Left hindlimb (tissue), 1 donor: ENCODE data around the gene NAV2.
"Not testable (repeated sequence)": the region's sequence is repeated elsewhere in the genome, so short reads cannot be mapped to it uniquely, and the experiment has no call there.

ENCODE experiments used
- DNase-seq: peaks from one replicate; pipeline ENCODE4 v3.0.0-alpha.2; 2018

NAV2 gene

GRCh38 chr11:19907008-19907579 lies 194.5 kb downstream of the NAV2 start:
- no peak for DNase-seq

DNA sequence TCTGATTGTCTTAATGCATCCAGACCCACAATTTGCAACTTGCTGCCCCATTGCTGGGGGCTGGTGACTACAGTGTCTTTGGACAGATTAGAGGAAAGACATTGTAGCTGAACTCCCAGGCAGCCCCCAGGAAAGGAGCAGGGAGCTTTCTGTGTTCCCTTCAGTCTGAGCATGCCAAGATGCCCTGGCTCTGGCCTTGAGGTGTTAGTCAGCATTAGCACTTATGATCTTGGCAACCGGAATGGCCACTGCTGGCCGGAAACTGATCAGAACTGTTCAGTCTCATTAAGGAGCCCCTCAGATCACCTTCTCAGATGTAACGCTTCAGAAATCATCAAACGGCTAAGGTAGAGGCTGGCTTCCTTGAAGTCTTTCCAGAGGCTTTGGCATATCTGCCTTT lies 195.2 kb downstream of the NAV2 start:
- DNase-seq = no peak

- DNase-seq = no peak
Measured at GRCh38 chr11:19910931-19911330, 198.3 kb downstream of the NAV2 start.

GRCh38 chr11:19912115-19912957 lies 199.7 kb downstream of the NAV2 start:
- DNase-seq = no peak

DNA sequence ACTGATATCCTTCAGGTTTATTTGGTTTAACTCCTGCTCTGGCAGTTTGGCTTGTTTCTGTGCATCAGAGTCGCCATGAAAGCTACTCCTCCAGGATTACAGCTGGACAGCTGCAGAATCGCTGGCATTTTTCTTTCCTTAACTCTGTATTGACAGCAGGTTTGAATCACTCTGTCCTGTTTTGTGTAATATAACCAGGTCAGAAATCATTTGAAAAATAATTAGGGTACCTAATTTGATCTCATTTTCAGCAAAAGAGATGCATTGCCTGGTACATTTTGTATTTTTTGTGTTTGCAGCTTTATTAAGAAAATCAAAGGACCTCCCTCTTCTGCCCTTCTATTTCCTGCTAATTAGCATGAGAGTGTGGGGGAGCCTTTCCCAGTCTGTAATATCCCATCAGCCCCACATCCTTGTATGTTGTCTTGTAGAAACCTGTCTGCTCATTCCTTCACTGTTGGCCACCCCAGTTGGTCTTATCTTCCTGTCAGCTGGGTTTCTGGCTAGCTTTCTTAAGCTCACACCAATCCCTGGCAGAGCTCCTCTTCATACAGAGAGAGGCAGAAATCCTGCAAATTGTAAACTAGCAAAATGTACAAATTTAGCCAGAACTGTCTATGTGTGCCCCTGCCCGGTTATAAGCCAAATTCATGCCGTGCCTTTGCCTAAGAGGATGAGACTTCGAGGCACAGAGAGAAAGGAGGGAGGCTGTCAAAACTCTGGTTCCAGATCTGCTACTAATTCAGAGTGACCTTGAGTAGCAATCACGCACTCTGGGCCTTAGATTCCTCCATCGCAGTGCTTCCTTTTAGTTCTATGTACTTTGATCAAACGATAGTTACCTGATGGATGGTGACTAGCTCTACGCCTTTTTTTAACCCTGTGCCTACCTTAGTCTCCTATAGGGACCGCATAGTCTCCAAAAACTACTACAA lies 200.6 kb downstream of the NAV2 start:
- DNase-seq = no peak

GRCh38 chr11:19913893-19914249 lies 201.2 kb downstream of the NAV2 start:
- no peak for DNase-seq

DNA sequence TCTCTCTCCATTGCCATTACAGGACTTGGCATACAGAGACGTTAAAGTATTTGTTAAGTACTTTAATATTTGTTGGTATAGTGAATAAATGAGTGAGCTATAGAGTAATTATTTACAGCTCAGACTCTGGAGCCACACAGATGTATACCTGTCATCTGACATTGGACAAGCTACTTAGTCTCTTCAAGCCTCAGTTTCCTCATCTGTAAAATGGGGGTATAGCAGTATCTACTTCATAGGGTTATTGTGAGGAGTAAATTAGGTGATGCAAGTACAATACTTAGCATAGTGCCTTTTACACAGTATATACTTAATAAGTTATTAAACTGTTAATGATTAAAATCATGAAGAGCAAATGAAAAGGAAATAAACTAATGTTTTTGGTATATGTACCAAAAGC lies 203.2 kb downstream of the NAV2 start:
- DNase-seq = no peak

DNA sequence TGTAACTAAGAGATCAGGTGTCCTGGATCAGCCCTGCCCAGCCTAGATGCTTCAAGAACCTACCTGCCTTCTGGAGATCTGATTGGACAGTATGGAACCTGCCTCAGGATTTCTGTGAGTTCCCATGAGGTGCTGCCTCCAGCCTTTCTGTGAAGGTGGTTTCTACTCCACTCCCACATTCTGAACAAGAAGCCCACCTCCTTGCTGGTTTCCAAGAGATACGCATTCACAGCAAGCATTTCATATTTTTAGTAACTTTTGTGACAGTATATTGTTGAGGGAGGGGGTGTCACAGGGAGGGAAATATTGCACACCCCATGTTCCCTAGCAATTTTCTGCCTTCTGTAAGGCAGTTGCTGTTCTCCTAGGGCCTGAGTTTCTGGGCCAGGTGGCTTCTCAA lies 204.4 kb downstream of the NAV2 start:
- no peak for DNase-seq

DNA sequence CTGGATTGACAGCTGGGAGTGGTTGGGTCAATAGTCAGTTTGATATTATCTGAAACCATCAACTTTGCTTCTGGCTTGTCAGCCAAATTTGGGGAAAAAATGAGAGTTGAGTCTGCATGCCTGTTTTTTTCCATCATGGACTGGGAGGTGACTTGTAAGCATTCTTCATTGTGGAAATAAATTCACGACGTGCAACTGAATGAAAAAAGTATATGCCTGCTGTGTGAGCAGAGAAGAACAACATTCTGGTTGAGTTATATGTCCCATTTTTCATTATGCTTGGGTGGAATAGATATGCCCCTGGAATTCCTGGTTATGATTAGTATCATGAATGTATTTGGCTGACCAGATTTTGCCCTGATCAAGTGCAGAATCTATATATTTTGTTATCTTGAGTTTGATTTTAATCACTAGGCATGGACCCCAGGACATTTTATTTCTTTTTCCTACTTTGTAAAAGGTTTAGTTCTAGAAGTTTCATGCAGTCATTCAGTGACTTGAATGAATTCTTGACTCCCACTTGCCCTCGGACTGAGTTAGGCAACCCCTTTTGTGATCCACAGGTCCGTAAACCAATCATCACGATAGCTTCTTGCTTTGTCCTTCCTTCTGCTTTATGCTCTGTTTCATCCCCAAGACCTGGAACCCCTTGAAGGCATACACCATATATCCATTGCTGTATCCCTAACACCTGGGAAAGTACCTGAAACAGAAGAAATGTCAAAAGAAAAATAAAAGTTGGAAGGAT lies 205.8 kb downstream of the NAV2 start:
- no peak for DNase-seq

DNA sequence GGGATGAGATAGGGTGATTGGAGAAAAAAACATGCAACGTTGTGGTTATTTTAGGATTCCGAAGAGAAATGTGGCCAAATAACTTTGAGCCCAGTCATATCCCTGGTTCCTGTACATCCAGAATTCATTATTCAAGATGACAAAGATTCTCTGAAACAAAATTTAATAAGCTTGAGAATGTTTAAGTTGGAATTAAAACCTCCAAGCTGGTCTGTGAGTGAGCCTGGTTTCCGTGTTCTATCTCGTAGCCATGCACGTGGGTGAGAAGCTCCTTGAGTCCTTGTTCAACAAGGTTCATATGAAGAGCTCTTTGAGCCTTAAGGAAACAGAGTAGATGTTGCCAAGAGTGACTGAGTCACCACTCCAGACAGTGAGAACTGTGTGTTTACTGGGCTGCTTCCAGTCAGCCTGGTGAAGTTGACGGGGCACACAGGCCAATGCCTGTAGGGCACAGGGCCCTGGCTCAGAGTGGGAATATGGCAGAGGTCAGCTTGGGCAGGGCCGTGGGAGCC lies 206.5 kb downstream of the NAV2 start:
- DNase-seq = no peak

GRCh38 chr11:19920982-19921381 lies 208.3 kb downstream of the NAV2 start:
- DNase-seq = no peak

DNA sequence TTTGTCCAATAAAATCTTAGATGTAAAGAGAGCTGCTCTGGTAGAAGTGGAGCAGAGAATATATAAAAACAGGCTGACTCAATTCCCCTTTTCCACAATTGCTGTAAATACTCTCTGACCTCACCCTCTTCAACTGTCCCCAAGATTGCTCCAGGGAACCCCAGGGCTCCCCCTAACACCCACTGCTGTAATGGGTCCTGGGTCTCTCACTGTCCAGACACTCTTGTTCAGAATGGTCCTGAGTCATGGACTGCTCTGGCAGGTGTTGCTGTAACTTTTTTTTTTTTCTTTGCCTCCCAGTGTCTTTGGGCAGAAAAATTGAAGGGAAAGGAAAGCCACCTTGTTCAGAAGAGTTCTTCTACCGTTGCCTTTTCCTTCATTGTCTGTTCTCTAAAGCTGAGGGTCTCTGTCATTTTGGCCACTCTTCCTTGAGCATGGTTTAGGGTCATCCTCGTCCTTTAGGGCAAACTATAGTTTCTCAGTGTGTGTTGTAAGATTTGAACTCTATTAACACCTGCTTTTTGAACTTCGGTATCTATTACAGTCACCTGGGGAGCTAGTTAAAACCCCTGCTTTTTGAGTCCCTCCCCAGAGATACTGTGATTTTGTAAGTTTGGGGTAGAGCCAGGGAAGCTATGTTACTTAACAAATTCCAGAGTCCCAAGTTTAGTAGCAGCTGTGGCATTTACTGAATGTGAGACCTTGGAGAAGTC lies 209.5 kb downstream of the NAV2 start:
- no peak for DNase-seq

DNA sequence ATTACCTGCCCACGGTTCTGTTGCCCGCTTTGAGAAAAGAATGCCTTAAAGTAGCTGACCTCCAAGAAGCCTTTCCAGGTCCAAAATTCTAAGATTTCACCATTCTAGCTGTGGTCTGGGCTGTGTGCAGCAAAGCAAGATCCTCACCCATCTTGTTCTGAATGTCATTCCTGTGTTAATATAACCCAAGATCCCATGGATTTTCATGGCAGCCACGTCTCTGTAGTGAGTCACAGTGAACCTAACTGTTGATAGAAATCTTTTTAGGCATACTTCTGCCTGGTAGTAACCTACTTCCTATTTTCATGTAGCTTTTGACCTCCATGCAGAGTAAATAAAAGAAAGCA lies 210.0 kb downstream of the NAV2 start:
- DNase-seq = no peak

DNA sequence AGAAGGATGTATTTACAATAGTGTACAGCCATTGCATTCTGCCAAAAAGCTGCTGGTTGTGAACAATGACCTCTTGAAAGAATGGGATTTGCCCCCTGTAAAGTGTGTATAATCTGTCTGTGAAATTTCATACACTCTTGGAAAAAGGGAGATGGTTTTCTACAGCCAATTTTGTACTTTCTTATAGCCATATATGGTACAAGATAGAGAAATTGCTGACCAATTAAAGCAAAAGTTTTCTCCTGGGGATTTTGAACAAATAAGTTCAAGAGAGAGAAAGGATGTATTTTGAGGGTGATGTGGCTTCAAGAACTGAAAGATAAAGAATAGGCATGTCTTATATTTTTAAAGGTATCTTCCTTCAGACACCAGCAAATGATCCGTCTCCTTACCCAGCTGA lies 211.0 kb downstream of the NAV2 start:
- no peak for DNase-seq

- no peak for DNase-seq
Measured at GRCh38 chr11:19924311-19924710, 211.7 kb downstream of the NAV2 start.

- no peak for DNase-seq
Measured at GRCh38 chr11:19924716-19925115, 212.1 kb downstream of the NAV2 start.

- DNase-seq = not testable (repeated sequence)
Measured at GRCh38 chr11:19927403-19927802, 214.8 kb downstream of the NAV2 start.

DNA sequence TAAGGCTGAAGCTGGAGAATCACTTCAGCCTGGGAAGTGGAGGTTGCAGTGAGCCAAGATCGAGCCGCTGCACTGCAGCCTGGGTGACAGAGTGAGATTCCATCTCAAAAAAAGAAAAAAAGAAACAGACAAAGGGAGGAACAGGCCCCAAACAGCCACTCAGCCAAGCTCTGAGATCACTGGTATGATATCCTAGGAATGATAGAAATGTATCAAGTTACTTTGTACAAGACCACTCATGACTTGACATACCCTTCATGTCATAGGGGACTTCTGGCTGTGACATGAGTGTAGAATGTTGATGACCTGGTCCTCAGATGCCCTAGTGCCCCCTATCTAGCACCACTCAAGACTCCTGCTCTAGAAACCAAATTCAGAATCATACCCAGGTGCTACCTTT lies 216.5 kb downstream of the NAV2 start:
- DNase-seq = no peak

GRCh38 chr11:19929655-19930054 lies 217.0 kb downstream of the NAV2 start:
- DNase-seq = no peak

- peak; percentile 62 for DNase-seq
Measured at GRCh38 chr11:19931141-19931770, 218.6 kb downstream of the NAV2 start.

GRCh38 chr11:19931771-19932369 lies 219.2 kb downstream of the NAV2 start:
- no peak for DNase-seq
